ENCODE measurements around the gene UBE2J2.

UBE2J2 gene

GRCh38 chr1:1225238-1225845 is 48.3 kb downstream of the UBE2J2 start:
- DNase-seq: peak; percentile 21

- DNase-seq: no peak
Measured at GRCh38 chr1:1223891-1224290, 49.8 kb downstream of the UBE2J2 start.

DNA sequence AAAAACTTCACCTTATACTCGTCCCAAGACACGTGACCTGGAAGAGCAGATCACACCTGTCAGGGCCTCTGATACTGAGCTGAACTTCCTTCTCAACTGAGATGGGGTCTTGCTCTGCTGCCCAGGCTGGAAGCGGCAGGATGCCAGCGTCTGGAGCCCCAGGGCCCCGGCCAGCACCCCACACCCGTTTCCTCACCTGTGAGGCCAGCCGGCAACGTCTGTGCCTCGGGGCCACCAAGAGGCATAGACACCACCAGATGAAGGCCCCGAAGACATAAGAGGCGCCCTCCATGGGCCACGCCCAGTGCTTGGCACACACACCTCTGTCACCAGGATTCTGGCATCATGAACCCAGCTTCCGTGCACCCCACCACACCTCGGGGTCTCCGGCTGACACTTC is 50.3 kb downstream of the UBE2J2 start:
- no peak for DNase-seq

- no peak for DNase-seq
Measured at GRCh38 chr1:1222575-1223225, 51.0 kb downstream of the UBE2J2 start.

GRCh38 chr1:1221887-1222574 is 51.6 kb downstream of the UBE2J2 start:
- DNase-seq: no peak

GRCh38 chr1:1220197-1220596 is 53.5 kb downstream of the UBE2J2 start:
- DNase-seq: no peak

DNA sequence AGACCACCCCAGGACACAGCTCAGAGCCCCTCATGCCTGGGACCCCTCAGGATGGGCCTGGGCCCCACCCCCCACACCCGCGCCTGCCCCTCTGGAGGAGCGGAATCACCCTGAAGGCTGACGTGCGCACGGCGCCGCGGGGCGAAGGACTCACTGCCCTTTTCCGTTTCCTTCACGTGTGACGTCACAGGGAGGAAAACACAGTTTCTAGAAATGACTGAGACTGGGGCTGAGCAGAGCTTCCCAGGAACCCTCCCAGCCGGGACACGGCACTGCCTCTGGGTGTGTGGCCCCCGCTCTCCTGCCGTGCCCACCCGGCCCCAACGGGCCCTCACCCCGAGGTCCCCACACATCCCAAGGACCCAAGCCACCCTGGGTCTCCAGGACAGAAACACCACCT is 54.3 kb downstream of the UBE2J2 start:
- DNase-seq: no peak

DNA sequence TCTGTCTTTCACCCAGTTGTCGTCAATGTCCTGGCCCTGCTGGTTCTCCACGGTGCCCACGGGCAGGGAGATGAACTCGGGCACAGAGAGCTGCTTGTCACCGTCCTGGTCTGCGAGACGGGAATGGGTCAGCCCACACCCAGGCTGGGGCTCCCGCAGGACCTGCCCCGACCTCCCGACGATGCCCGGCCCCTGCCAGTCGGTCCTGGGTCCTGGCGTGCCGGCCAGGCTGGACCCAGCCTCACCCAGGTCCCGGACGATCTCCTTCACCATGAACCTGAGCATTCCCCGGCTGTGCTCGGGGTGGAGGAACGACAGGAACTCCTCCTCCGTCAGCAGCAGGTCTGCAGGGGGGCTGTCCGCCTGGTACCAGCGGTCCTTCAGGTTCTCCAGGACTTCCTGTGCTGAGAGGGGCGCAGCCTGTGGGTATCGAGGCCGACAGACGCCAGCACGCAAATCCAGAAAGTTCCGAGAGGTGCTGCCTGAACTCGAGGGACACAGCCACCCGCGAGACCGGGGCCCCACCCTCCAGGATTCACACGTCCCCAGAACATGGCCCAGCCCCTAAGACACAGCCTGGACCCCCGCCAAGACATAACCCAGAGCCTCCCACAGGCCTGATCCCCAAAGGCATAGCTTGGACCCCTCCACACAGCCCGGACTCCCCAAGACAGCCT is 55.0 kb downstream of the UBE2J2 start:
- DNase-seq: no peak

GRCh38 chr1:1217621-1218523 is 55.8 kb downstream of the UBE2J2 start:
- DNase-seq: no peak

- no peak for DNase-seq
Measured at GRCh38 chr1:1216770-1217620, 56.7 kb downstream of the UBE2J2 start.

DNA sequence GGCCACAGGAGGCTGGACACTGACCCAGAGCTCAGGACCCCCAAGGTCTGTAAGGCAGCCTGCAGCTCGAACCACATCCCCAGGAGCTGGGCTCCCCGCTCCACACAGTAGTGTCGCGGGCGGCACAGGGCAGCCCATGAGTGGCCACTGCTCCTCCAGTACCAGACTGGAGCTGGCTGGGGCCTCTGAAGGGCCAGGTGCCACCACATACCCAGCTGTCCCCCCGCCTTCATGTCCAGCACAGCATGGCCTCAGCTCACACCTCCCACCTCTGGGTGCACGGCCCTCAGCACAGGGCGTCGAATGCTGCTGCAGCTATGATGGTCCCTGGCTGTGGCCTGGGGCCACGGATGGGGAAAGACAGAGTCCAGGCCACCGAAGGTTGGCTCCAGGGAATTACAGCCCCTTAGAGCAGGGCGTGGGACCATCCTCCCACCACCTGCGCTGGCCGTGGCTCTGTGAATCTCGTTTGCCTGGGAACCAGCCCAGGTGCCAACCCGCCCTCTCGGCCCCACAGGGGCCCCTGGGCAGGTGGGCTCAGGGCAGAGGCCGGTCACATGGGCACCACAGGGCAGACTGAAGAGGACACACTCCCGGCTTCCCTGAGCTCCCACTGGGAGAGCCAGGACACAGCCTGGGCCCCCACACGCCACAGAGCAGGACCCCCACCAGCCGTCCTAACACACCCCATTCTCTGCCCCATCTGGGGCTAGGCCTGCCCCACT is 57.6 kb downstream of the UBE2J2 start:
- no peak for DNase-seq

DNA sequence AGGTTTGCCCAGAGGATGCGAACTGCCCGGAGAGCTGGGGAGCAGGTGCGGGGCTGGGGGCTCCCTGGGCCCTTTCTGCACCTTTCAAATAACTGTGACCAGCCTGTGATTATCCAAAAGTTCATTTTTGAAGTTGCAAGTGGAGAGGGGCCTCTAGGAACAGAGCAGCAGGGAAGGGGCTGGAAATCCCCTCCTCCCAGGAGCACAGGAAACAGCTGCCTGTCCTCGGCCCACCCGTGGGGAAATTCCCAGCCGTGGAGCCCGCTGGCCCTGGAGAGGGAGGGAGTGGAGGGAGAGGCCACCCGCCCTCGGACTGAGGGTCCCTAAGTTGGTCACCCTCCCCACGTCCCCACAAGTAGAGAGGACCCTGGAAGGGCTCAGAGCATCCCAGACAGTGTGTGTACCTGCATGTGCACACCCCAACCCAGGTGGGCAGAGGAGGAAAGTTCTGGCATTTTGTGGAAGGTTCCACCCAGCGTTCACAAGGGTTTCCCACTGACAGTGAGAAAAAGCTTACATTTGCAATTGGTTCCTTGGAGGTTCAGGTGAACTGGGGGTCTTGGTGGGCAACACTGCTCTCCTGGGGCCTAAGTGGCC is 58.5 kb downstream of the UBE2J2 start:
- DNase-seq: no peak

DNA sequence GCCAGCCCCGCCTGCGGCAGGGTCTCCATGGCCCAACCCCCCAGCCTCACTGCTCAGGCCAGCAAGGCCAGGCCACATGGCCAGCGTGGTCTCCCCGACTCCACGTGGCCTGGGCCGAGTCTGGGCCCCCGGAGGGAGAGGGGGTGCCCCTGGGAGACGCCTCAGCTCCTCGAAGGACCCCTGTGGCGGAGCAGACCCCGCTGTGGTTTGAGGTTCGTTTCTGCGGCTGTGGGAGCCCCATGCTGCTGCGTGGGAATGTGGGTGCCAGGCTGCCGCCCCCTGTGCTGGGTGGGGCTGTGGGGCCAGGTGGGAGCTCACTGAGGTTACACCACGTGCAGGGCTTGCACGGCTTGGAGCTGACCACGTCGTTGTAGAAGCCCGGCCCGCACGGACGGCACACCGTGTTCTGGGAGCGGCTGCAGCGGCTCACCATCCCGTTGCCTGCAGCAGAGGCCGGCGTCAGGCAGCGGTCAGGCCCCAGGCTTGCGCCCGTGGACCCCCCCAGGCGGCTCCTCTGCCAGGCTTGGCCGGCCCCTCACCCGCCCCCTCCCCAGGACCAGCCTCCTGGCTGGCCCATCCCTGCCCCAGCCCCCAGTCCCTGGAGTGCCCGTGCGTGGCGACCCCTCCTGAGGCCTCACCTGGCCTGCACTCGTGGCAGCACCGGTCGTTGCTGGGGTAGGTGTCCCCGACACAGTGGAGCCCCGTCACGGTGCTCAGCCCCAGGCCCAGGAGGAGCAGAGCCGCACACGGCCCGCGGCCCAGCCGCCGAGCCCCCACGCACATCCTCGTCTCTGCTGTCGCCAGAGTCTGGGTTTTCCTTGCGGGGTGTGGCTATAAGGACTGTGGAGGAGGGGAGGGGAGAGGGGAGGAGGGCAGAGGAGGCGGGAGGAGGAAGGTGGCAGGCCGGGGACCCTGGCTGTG is 60.0 kb downstream of the UBE2J2 start, which contains the start of gene TNFRSF4:
TNFRSF4 (minus strand) TSS at position 809 of the 921 bp plus-strand sequence; CDS start at position 783, 26 bp downstream.
- DNase-seq: no peak

DNA sequence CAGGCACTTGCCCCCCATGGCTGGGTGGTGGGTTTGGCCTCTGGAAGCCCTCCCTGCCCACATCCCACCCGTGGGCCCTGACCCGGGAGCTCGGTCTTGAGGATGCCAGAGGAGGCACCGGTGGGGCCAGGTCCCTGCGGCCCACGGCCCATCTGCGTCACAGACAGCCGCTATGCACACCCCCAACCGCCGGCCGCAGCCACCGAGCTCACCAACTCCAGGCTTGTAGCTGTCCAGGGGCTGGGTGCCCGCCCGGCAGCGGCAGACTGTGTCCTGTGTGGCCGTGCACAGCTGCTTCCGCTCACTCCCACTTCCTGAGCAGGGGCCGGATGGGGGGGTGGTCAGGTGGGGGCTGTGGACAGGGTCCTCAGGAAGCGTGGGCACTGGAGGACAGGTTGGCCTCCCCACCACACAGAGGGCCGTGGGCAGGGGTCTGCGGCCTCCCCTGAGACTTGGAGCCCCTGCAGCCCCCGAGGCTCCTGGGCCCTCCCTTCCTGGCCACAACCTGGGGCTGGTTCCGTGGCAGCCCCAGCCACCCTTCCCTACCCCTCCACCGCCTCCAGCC is 60.8 kb downstream of the UBE2J2 start:
- DNase-seq: no peak

DNA sequence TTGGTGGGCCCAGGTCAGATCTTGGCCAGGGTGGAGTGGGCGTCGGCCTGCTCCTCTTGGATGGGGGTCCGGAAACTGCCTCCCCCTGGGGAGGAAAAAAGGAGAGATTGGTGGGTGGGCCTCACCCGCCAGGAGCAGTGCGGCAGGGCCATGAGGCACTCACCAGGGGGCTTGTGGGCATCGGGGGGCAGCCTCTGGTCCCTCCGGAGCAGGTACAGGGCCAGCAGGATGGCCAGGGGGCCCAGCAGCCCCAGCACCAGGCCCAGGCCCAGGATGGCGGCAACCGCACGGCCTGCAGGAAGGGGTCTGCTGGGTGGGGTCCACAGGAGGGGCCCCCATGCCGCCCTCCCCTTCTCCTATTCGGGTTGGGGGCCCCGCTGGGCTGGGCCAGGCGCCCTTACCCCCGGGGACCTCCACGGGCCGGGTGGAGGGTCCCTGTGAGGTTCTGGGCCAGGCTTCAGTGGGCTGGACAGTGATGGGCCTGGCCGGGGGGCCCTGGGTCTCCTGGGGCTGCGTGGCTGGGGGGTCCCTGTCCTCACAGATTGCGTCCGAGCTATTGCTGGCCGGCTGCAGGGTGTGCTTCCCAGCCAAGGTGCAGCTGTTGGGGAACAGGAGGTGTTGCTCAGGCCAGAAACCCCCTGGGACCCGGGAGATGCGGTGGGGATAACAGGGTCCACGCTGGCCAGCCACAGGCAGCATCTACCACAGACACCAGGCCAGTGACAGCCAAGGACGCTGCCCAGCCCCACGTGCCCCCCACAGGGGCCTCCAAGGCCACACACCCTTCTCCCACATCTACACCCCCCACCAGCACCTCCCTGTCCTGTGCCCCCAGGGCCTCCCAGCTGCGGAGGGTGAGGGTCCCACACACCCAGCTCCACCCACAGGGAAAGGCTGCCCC is 61.9 kb downstream of the UBE2J2 start:
- no peak for DNase-seq

DNA sequence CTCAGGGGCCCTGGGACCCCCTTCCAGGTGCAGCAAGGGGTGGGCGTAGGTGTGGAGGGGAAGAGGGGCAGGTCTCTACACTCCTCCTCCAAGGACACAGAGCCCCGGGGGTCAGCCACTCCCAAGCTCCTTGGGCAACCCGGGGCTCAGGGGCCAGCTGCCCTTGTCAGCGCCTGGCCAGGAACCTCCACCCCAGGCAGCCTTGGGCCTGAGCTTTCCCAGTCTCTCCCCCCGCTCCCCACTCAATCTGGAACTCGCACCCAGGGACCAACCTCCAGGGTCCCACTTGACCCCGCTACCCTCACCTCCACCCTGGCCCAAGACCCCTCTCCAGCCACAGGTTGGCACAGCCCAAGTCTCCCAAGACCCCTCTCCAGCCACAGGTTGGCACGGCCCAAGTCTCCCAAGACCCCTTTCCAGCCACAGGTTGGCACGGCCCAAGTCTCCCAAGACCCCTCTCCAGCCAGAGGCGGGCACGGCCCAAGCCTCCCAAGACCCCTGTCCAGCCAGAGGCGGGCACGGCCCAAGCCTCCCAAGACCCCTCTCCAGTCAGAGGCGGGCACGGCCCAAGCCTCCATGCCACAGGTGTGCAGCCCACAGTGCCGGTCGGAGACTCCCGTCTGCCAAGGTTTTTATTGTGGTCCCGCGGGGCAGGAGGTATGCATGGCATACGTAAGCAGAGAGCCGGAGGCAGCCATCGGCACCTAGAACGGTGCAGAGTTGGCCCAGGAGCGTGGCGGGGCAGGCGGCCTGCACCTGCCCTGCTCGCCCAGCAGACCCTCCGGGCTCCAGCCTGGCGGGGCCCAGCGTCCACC is 62.7 kb downstream of the UBE2J2 start:
- no peak for DNase-seq

All from NCI-H2029 (cell line).